Activated CD4-positive, alpha-beta memory T cell treated with anti-CD3 and anti-CD28 coated beads for 36 hours (primary cell): ENCODE measurements around the gene MLXIP. TPM values are rescaled to one million over a fixed set of nuclear protein-coding genes. Genes with fewer than 3 reads are reported as not detected.

Experiments used
- CTCF ChIA-PET: fragments of 350-600 bp; sonication (Branson Sonifier 250); formaldehyde crosslinking; loops from one replicate; lab custom pipeline; 2021; ENCODE audit warnings: antibody characterized with exemption, inconsistent platforms; lab: Charles Lee
- POLR2A ChIA-PET: fragments of 350-600 bp; sonication (Branson Sonifier 250); formaldehyde crosslinking; loops from one replicate; lab custom pipeline; 2021; ENCODE audit warnings: antibody characterized with exemption; lab: Charles Lee
- DNase-seq: peaks from one replicate; pipeline ENCODE4 v3.0.0-alpha.2; 2020
- H3K27ac Mint-ChIP-seq: one replicate; pipeline ENCODE4 v1.8.0; 2021; ENCODE audit warnings: mixed read lengths
- H3K27me3 Mint-ChIP-seq: one replicate; pipeline ENCODE4 v1.8.0; 2021; ENCODE audit warnings: mixed read lengths
- H3K36me3 Mint-ChIP-seq: one replicate; pipeline ENCODE4 v1.8.0; 2021; ENCODE audit warnings: mixed read lengths
- H3K4me1 Mint-ChIP-seq: one replicate; pipeline ENCODE4 v1.8.0; 2021; ENCODE audit warnings: low read depth, mixed read lengths
- H3K4me3 Mint-ChIP-seq: one replicate; pipeline ENCODE4 v1.8.0; 2021; ENCODE audit warnings: mild to moderate bottlenecking, mixed read lengths
- H3K9me3 Mint-ChIP-seq: one replicate; pipeline ENCODE4 v1.8.0; 2021; ENCODE audit warnings: mixed read lengths
- intact Hi-C: fragments of 100-400 bp; cut with micrococcal nuclease; formaldehyde crosslinking; loops from one replicate; pipeline ENCODE4 v1.15.1; 2023
- total RNA-seq, 2 experiments: library from RNA; stranded (reverse); gene quantifications; one replicate each; pipeline ENCODE4 v1.2.3, GENCODE V29; 2021

MLXIP gene
- total RNA-seq, 2 experiments from 2014 or later: 17.5 to 19.6 TPM

GRCh38 chr12:122057007-122057735, 21.4 kb upstream of the MLXIP start:
- POLR2A ChIA-PET: no interaction called here
- intact Hi-C loops: no loop called here

GRCh38 chr12:122057769-122058168, 20.8 kb upstream of the MLXIP start:
- CTCF ChIA-PET: interaction anchor here (5.1 kb wide), 1 partner anchor 66 kb away, joined by 159 read pairs; no protein-coding TSS in a partner anchor
- no peaks in the 10 kb centered on the region for H3K27me3 Mint-ChIP-seq
- POLR2A ChIA-PET: no interaction called here
- H3K36me3 Mint-ChIP-seq: peaks cover 1% of the 10 kb centered on the region
- H3K4me3 Mint-ChIP-seq: no peak overlapping the region
- DNase-seq: no peak
- H3K4me1 Mint-ChIP-seq: peaks cover 4% of the 10 kb centered on the region
- no peaks in the 10 kb centered on the region for H3K9me3 Mint-ChIP-seq
- intact Hi-C loops: no loop called here
- no peak overlapping the region for H3K27ac Mint-ChIP-seq

More at GRCh38 chr12:122057007-122057735, 21.4 kb upstream of the MLXIP start:
- H3K36me3 Mint-ChIP-seq: peaks cover 1% of the 10 kb centered on the region
- DNase-seq: no peak
- no peak overlapping the region for H3K27ac Mint-ChIP-seq
- CTCF ChIA-PET: interaction anchor here (1.7 to 5.1 kb wide), 2 partner anchors 63 to 67 kb away, joined by 4 to 159 read pairs; no protein-coding TSS in a partner anchor
- peaks cover 4% of the 10 kb centered on the region for H3K4me1 Mint-ChIP-seq
- H3K9me3 Mint-ChIP-seq: no peaks in the 10 kb centered on the region
- no peak overlapping the region for H3K4me3 Mint-ChIP-seq
- no peaks in the 10 kb centered on the region for H3K27me3 Mint-ChIP-seq

GRCh38 chr12:122058549-122059149, 19.9 kb upstream of the MLXIP start:
- intact Hi-C loops: no loop called here
- Mint-ChIP-seq H3K27ac (no peak overlapping the region), H3K9me3 (no peaks in the 10 kb centered on the region), H3K4me3 (no peak overlapping the region), H3K27me3 (no peaks in the 10 kb centered on the region), H3K4me1 (peaks cover 4% of the 10 kb centered on the region), H3K36me3 (peaks cover 1% of the 10 kb centered on the region)
- CTCF ChIA-PET: interaction anchor here (2.3 kb wide), 1 partner anchor 64 kb away, joined by 9 read pairs; no protein-coding TSS in a partner anchor
- DNase-seq: no peak
- POLR2A ChIA-PET: no interaction called here

GRCh38 chr12:122059203-122059960, 19.2 kb upstream of the MLXIP start:
- no peak for DNase-seq
- peaks cover 3% of the 10 kb centered on the region for H3K4me1 Mint-ChIP-seq
- H3K27ac Mint-ChIP-seq: no peak overlapping the region
- H3K27me3 Mint-ChIP-seq: no peaks in the 10 kb centered on the region
- H3K4me3 Mint-ChIP-seq: no peak overlapping the region
- H3K36me3 Mint-ChIP-seq: peaks cover 1% of the 10 kb centered on the region
- ChIA-PET CTCF (interaction anchor here (2.3 kb wide), 1 partner anchor 64 kb away, joined by 9 read pairs; no protein-coding TSS in a partner anchor), POLR2A (no interaction called here)
- intact Hi-C loops: no loop called here
- no peaks in the 10 kb centered on the region for H3K9me3 Mint-ChIP-seq

GRCh38 chr12:122060081-122060501, 18.5 kb upstream of the MLXIP start:
- ChIA-PET CTCF (interaction anchor here (2.3 kb wide), 1 partner anchor 63 kb away, joined by 9 read pairs; no protein-coding TSS in a partner anchor), POLR2A (no interaction called here)
- Mint-ChIP-seq H3K27ac (no peak overlapping the region), H3K36me3 (no peaks in the 10 kb centered on the region), H3K4me1 (no peaks in the 10 kb centered on the region), H3K9me3 (no peaks in the 10 kb centered on the region), H3K27me3 (no peaks in the 10 kb centered on the region), H3K4me3 (no peak overlapping the region)
- intact Hi-C loops: no loop called here
- no peak for DNase-seq

GRCh38 chr12:122061253-122061652, 17.3 kb upstream of the MLXIP start:
- H3K27me3 Mint-ChIP-seq: no peaks in the 10 kb centered on the region
- H3K36me3 Mint-ChIP-seq: no peaks in the 10 kb centered on the region
- H3K4me1 Mint-ChIP-seq: no peaks in the 10 kb centered on the region
- H3K27ac Mint-ChIP-seq: no peak overlapping the region
- POLR2A ChIA-PET: no interaction called here
- no peak for DNase-seq
- no peak overlapping the region for H3K4me3 Mint-ChIP-seq
- intact Hi-C loops: no loop called here
- CTCF ChIA-PET: no interaction called here
- no peaks in the 10 kb centered on the region for H3K9me3 Mint-ChIP-seq

GRCh38 chr12:122062832-122063693, 15.5 kb upstream of the MLXIP start:
- no peaks in the 10 kb centered on the region for H3K36me3 Mint-ChIP-seq
- intact Hi-C loops: no loop called here
- no peaks in the 10 kb centered on the region for H3K27me3 Mint-ChIP-seq
- no peak overlapping the region for H3K27ac Mint-ChIP-seq
- H3K4me1 Mint-ChIP-seq: peaks cover 5% of the 10 kb centered on the region
- no peaks in the 10 kb centered on the region for H3K9me3 Mint-ChIP-seq
- ChIA-PET POLR2A (interaction anchor here (0.5 kb wide), 1 partner anchor 71 kb away, joined by 3 read pairs; no protein-coding TSS in a partner anchor), CTCF (interaction anchor here (0.8 to 2.6 kb wide), 4 partner anchors 9 to 68 kb away, joined by 4 to 17 read pairs (median 6); no protein-coding TSS in a partner anchor)
- no peak overlapping the region for H3K4me3 Mint-ChIP-seq
- DNase-seq: no peak

- intact Hi-C loops: no loop called here
- H3K4me1 Mint-ChIP-seq: peaks cover 10% of the 10 kb centered on the region
- H3K36me3 Mint-ChIP-seq: no peaks in the 10 kb centered on the region
- H3K27me3 Mint-ChIP-seq: no peaks in the 10 kb centered on the region
- ChIA-PET POLR2A (no interaction called here), CTCF (interaction anchor here (0.8 to 2.6 kb wide), 3 partner anchors 9 to 67 kb away, joined by 5 to 17 read pairs (median 7); no protein-coding TSS in a partner anchor)
- no peak overlapping the region for H3K27ac Mint-ChIP-seq
- no peak for DNase-seq
- H3K4me3 Mint-ChIP-seq: no peak overlapping the region
- no peaks in the 10 kb centered on the region for H3K9me3 Mint-ChIP-seq
These were observed 14.9 kb upstream of the MLXIP start for GRCh38 chr12:122063694-122064024.

GRCh38 chr12:122064025-122064777, 14.4 kb upstream of the MLXIP start:
- POLR2A ChIA-PET: no interaction called here
- H3K27ac Mint-ChIP-seq: no peak overlapping the region
- intact Hi-C loops: no loop called here
- CTCF ChIA-PET: interaction anchor here (1.5 to 2.6 kb wide), 2 partner anchors 10 to 60 kb away, joined by 7 to 17 read pairs; no protein-coding TSS in a partner anchor
- peak; percentile 58 for DNase-seq
- H3K36me3 Mint-ChIP-seq: no peaks in the 10 kb centered on the region
- H3K4me3 Mint-ChIP-seq: no peak overlapping the region
- no peaks in the 10 kb centered on the region for H3K27me3 Mint-ChIP-seq
- peaks cover 10% of the 10 kb centered on the region for H3K4me1 Mint-ChIP-seq
- H3K9me3 Mint-ChIP-seq: no peaks in the 10 kb centered on the region

GRCh38 chr12:122064780-122065588, 13.6 kb upstream of the MLXIP start:
- CTCF ChIA-PET: interaction anchor here (3.3 to 4.7 kb wide), 2 partner anchors 10 to 58 kb away, joined by 14 to 25 read pairs; no protein-coding TSS in a partner anchor
- Mint-ChIP-seq H3K4me1 (peaks cover 10% of the 10 kb centered on the region), H3K27ac (no peak overlapping the region), H3K4me3 (no peak overlapping the region), H3K27me3 (no peaks in the 10 kb centered on the region), H3K9me3 (no peaks in the 10 kb centered on the region), H3K36me3 (no peaks in the 10 kb centered on the region)
- no peak for DNase-seq
- POLR2A ChIA-PET: no interaction called here
- intact Hi-C loops: no loop called here
